NCI-H187 treated with DMSO at 0.1 percent for 48 hours (cell line): ENCODE measurements around the gene WDR37.
"Not testable (repeated sequence)": the region's sequence is repeated elsewhere in the genome, so short reads cannot be mapped to it uniquely, and the experiment has no call there.

ENCODE experiments used
- DNase-seq: peaks from one replicate; lab custom pipeline; 2025; lab: John Stamatoyannopoulos, UW

WDR37 gene

GRCh38 chr10:1153251-1153763 lies 97.1 kb downstream of the WDR37 start:
- DNase-seq = no peak

- DNase-seq = no peak
These were observed 97.7 kb downstream of the WDR37 start for GRCh38 chr10:1153805-1154351.

- no peak for DNase-seq
These were observed 98.5 kb downstream of the WDR37 start for GRCh38 chr10:1154531-1155295.

GRCh38 chr10:1155791-1156615 lies 99.8 kb downstream of the WDR37 start:
- DNase-seq = no peak

GRCh38 chr10:1156616-1156886 lies 100.4 kb downstream of the WDR37 start:
- DNase-seq = no peak

- no peak for DNase-seq
These were observed 100.9 kb downstream of the WDR37 start for GRCh38 chr10:1156921-1157614.

- DNase-seq = no peak
These were observed 101.4 kb downstream of the WDR37 start for GRCh38 chr10:1157615-1157933.

- DNase-seq = no peak
These were observed 101.9 kb downstream of the WDR37 start for GRCh38 chr10:1158066-1158465.

- not testable (repeated sequence) for DNase-seq
These were observed 102.4 kb downstream of the WDR37 start for GRCh38 chr10:1158536-1158935.

- DNase-seq = no peak
These were observed 103.2 kb downstream of the WDR37 start for GRCh38 chr10:1159131-1160061.

GRCh38 chr10:1160561-1161314 lies 104.6 kb downstream of the WDR37 start:
- DNase-seq = no peak

- not testable (repeated sequence) for DNase-seq
These were observed 105.1 kb downstream of the WDR37 start for GRCh38 chr10:1161315-1161673.

GRCh38 chr10:1162481-1163203 lies 106.5 kb downstream of the WDR37 start:
- DNase-seq = no peak

- DNase-seq = no peak
These were observed 107.0 kb downstream of the WDR37 start for GRCh38 chr10:1163204-1163660.

- no peak for DNase-seq
These were observed 107.6 kb downstream of the WDR37 start for GRCh38 chr10:1163831-1164230.

GRCh38 chr10:1166101-1166827 lies 110.1 kb downstream of the WDR37 start:
- DNase-seq = no peak

- no peak for DNase-seq
These were observed 110.7 kb downstream of the WDR37 start for GRCh38 chr10:1166828-1167275.

GRCh38 chr10:1168763-1169162 lies 112.6 kb downstream of the WDR37 start:
- DNase-seq = no peak

GRCh38 chr10:1169186-1169885 lies 113.2 kb downstream of the WDR37 start:
- no peak for DNase-seq
